Esophagus muscularis mucosa (tissue), 4 donors: ENCODE measurements around the gene COL26A1.

Experiments used
- CTCF ChIP-seq, 3 experiments: fragments of 200-600 bp in 2 of 3; fragments of 450-650 bp in 1 of 3; sonication (generic) in 2 of 3; IDR thresholded peaks; one replicate each; pipeline ENCODE4 v1.5.1; 2017 to 2019; ENCODE audit warnings: antibody characterized with exemption in 3 of 3, mild to moderate bottlenecking in 2 of 3, moderate library complexity in 1 of 3
- EP300 ChIP-seq: sonication (generic); formaldehyde crosslinking; IDR thresholded peaks from one replicate; pipeline ENCODE4 v1.6.1; 2017; ENCODE audit warnings: antibody characterized with exemption
- POLR2A ChIP-seq: fragments of 450-650 bp; IDR thresholded peaks from one replicate; pipeline ENCODE4 v1.6.1; 2017; ENCODE audit warnings: antibody characterized with exemption, moderate library complexity, mild to moderate bottlenecking, low read depth

GRCh38 chr7:101363196-101363733 is 590 bp downstream of the COL26A1 start:
- TF ChIP-seq POLR2A: no peak
- no peak for TF ChIP-seq CTCF (IDR thresholded peaks at IDR 0.05)
- TF ChIP-seq EP300: no peak
